Progenitor cell of endocrine pancreas (in vitro differentiated cells): ENCODE data around the gene RAPGEF4. TPM values are rescaled to one million over a fixed set of nuclear protein-coding genes. Genes with fewer than 3 reads are reported as not detected.

Experiments
- DNase-seq: peaks from one replicate; pipeline ENCODE4 v3.0.0; 2021; ENCODE audit warnings: low spot score; ENCODE audit not compliant: unreplicated experiment
- H3K27ac Mint-ChIP-seq: 2 replicates; pipeline ENCODE4 v1.8.0; 2021; ENCODE audit warnings: mild to moderate bottlenecking, moderate library complexity, mixed read lengths
- H3K27me3 Mint-ChIP-seq: 2 replicates; pipeline ENCODE4 v1.8.0; 2021; ENCODE audit warnings: mixed read lengths
- H3K36me3 Mint-ChIP-seq: 2 replicates; pipeline ENCODE4 v1.8.0; 2022; ENCODE audit warnings: mixed read lengths; ENCODE audit not compliant: insufficient read depth
- H3K4me1 Mint-ChIP-seq: 2 replicates; pipeline ENCODE4 v1.8.0; 2021; ENCODE audit warnings: low read depth, mixed read lengths
- H3K4me3 Mint-ChIP-seq: 2 replicates; pipeline ENCODE4 v1.8.0; 2021; ENCODE audit warnings: low read depth, mild to moderate bottlenecking, moderate library complexity, mixed read lengths
- H3K9me3 Mint-ChIP-seq: 2 replicates; pipeline ENCODE4 v1.8.0; 2021; ENCODE audit warnings: low read depth, mixed read lengths
- total RNA-seq: library from RNA; stranded (reverse); gene quantifications from 2 replicates; pipeline ENCODE4 v1.2.1, GENCODE V29; 2021
- TF ChIP-seq, protein P1 (sequence below): fragments of 200-600 bp; sonication (generic); IDR thresholded peaks from one replicate; pipeline ENCODE4 v1.5.0; 2021; ENCODE audit warnings: antibody characterized with exemption, mild to moderate bottlenecking; ENCODE audit not compliant: unreplicated experiment

The RAPGEF4 gene
- total RNA-seq, 1 donor from 2014 or later: 8.6 TPM

- no peaks in the 10 kb centered on the region for H3K4me1 Mint-ChIP-seq
- no peaks in the 10 kb centered on the region for H3K27me3 Mint-ChIP-seq
- H3K4me3 Mint-ChIP-seq: no peak overlapping the region
- TF ChIP-seq, protein P1, sequence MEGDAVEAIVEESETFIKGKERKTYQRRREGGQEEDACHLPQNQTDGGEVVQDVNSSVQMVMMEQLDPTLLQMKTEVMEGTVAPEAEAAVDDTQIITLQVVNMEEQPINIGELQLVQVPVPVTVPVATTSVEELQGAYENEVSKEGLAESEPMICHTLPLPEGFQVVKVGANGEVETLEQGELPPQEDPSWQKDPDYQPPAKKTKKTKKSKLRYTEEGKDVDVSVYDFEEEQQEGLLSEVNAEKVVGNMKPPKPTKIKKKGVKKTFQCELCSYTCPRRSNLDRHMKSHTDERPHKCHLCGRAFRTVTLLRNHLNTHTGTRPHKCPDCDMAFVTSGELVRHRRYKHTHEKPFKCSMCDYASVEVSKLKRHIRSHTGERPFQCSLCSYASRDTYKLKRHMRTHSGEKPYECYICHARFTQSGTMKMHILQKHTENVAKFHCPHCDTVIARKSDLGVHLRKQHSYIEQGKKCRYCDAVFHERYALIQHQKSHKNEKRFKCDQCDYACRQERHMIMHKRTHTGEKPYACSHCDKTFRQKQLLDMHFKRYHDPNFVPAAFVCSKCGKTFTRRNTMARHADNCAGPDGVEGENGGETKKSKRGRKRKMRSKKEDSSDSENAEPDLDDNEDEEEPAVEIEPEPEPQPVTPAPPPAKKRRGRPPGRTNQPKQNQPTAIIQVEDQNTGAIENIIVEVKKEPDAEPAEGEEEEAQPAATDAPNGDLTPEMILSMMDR: no peak
- DNase-seq: no peak
- H3K27ac Mint-ChIP-seq: no peak overlapping the region
- peaks cover 2% of the 10 kb centered on the region for H3K36me3 Mint-ChIP-seq
- H3K9me3 Mint-ChIP-seq: no peaks in the 10 kb centered on the region
Measured at GRCh38 chr2:172819943-172820342, 84.3 kb downstream of the RAPGEF4 start.

- H3K4me1 Mint-ChIP-seq: no peaks in the 10 kb centered on the region
- H3K27ac Mint-ChIP-seq: no peak overlapping the region
Measured at GRCh38 chr2:172821370-172822338, 86.0 kb downstream of the RAPGEF4 start.

DNA sequence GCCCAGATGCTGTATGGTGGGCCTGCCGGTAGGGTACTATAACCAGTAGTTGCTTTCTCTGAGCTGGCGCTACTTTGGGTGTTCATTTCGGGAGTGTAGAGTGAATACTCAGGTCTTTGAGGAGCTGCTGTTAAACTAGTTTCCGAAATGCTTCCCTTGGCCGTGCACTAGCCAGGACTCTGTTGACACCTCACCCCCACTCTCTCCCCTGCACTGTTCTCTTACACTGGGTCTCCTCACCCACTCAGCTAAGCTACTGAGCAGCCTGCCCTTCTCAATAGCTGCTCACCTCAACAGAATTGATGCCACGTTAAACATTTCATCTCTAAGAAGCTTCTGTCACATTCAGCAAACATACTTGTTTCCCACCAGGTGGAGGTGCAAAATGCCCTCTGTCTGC is 86.9 kb downstream of the RAPGEF4 start:
- Mint-ChIP-seq H3K4me1 (no peaks in the 10 kb centered on the region), H3K27ac (no peak overlapping the region), H3K27me3 (no peaks in the 10 kb centered on the region), H3K36me3 (peaks cover 1% of the 10 kb centered on the region), H3K9me3 (no peaks in the 10 kb centered on the region), H3K4me3 (no peak overlapping the region)
- TF ChIP-seq, protein P1: no peak
- no peak for DNase-seq

More at GRCh38 chr2:172821370-172822338, 86.0 kb downstream of the RAPGEF4 start:
- TF ChIP-seq, protein P1: no peak
- Mint-ChIP-seq H3K36me3 (peaks cover 2% of the 10 kb centered on the region), H3K27me3 (no peaks in the 10 kb centered on the region), H3K9me3 (no peaks in the 10 kb centered on the region), H3K4me3 (no peak overlapping the region)
- DNase-seq: no peak

DNA sequence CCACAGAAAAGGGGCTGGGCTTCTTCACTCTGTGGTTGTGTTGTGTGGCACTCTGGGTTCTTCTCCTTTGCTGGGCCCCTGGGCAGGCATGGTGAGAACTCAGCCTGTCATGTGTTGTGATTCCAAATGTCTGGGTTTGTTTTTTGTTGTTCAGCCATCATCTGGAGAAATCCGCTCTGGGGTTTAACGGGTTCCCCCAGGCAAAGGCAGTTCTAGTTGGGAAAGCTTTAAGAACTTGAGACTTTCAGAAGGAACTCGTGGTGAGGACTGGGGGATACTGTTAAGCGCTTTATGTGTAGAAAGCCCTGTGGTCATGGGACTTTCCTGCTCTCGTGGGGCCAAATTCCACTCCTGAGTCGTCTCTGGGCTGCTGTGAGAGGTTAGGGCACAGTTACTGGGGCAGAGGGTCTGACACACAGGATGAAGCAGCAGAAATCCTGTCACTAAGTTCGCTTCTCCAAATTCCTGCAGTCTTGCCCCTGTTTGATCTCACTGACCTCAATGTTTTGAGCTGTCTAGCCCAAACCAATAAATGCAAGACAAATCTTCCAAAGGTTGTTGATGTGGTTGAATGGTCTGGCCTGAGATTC is 87.7 kb downstream of the RAPGEF4 start:
- H3K4me3 Mint-ChIP-seq: no peak overlapping the region
- H3K27me3 Mint-ChIP-seq: no peaks in the 10 kb centered on the region
- H3K36me3 Mint-ChIP-seq: no peaks in the 10 kb centered on the region
- H3K27ac Mint-ChIP-seq: no peak overlapping the region
- DNase-seq: no peak
- no peaks in the 10 kb centered on the region for H3K9me3 Mint-ChIP-seq
- TF ChIP-seq, protein P1: no peak
- H3K4me1 Mint-ChIP-seq: no peaks in the 10 kb centered on the region

GRCh38 chr2:172826522-172826921 is 90.9 kb downstream of the RAPGEF4 start:
- no peak overlapping the region for H3K4me3 Mint-ChIP-seq
- TF ChIP-seq, protein P1: no peak
- no peaks in the 10 kb centered on the region for H3K27me3 Mint-ChIP-seq
- no peak for DNase-seq
- peaks cover 1% of the 10 kb centered on the region for H3K36me3 Mint-ChIP-seq
- no peaks in the 10 kb centered on the region for H3K4me1 Mint-ChIP-seq
- no peaks in the 10 kb centered on the region for H3K9me3 Mint-ChIP-seq
- H3K27ac Mint-ChIP-seq: no peak overlapping the region
